ENCODE results near the gene ODF2L. TPM values are rescaled to one million over a fixed set of nuclear protein-coding genes. Genes with fewer than 3 reads are reported as not detected.

Gene ODF2L
- total RNA-seq, 1 donor = 44.5 TPM

- no peak for DNase-seq (ENCODE audit: low read depth)
- TF ChIP-seq, protein P1, sequence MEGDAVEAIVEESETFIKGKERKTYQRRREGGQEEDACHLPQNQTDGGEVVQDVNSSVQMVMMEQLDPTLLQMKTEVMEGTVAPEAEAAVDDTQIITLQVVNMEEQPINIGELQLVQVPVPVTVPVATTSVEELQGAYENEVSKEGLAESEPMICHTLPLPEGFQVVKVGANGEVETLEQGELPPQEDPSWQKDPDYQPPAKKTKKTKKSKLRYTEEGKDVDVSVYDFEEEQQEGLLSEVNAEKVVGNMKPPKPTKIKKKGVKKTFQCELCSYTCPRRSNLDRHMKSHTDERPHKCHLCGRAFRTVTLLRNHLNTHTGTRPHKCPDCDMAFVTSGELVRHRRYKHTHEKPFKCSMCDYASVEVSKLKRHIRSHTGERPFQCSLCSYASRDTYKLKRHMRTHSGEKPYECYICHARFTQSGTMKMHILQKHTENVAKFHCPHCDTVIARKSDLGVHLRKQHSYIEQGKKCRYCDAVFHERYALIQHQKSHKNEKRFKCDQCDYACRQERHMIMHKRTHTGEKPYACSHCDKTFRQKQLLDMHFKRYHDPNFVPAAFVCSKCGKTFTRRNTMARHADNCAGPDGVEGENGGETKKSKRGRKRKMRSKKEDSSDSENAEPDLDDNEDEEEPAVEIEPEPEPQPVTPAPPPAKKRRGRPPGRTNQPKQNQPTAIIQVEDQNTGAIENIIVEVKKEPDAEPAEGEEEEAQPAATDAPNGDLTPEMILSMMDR (IDR thresholded peaks at IDR 0.05; ENCODE audit: insufficient read depth, low read depth, low read length) = no peak
- no peak overlapping the region for H3K4me3 ChIP-seq (ENCODE audit: low read depth, low read length)
These were observed 6.8 kb downstream of the ODF2L start for GRCh38 chr1:86389307-86389706.

DNA sequence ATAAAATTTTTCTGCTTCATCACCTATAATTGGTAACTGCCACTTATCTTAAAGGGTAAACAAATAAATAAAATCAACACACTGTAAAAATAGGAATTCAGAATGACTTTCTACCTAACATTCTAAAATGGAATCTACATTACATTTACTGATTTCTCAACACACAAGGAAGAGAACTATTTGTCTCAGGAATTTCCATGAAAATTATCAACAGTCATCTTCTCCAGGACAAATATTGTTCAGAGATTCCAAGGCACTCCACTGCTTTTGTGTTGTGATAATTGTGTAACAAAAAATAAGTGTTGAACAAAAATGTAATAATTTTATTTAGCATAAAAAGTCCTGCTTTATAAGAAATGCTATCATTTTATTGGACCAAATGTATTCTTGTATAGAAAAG lies 7.3 kb downstream of the ODF2L start:
- TF ChIP-seq, protein P1 (IDR thresholded peaks at IDR 0.05; ENCODE audit: insufficient read depth, low read depth, low read length) = no peak
- DNase-seq (ENCODE audit: low read depth) = no peak
- H3K4me3 ChIP-seq (ENCODE audit: low read depth, low read length) = no peak overlapping the region

DNA sequence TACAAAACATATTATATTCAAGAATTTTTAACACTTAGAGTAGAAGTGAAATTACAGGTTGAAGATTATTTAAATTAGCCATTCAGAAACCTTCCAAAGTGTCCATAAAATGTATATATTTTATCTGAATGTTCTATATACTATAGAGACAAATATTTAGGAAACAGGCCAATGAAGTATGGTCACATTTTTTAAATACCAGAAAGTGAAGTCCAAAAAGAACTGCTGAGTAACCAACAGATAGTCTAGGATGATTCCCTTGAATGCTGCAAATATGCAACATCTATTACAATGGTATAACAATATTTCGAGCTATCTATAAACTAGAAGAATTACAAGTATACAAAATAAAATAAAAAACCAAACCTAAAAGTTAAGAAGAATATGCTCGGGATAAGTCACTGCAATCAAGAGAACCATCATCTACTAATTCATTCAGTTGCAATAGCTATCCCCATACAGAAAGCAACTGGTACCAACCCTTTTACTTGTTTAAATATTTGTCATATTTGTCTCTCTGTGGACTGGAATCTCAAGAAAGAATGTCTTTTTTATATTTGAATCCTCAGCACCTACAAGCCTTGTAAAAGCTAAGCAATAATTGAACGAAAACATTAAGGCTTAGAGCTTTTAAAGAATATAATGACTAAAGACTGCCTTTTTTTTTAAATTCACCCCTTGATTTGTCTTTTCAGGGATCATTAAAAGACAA lies 8.1 kb downstream of the ODF2L start:
- TF ChIP-seq, protein P1 (IDR thresholded peaks at IDR 0.05; ENCODE audit: insufficient read depth, low read depth, low read length) = no peak
- no peak for DNase-seq (ENCODE audit: low read depth)
- no peak overlapping the region for H3K4me3 ChIP-seq (ENCODE audit: low read depth, low read length)

- H3K4me3 ChIP-seq (ENCODE audit: low read depth, low read length) = no peak overlapping the region
These were observed 13.2 kb downstream of the ODF2L start for GRCh38 chr1:86382878-86383277.

GRCh38 chr1:86381223-86381622 lies 14.9 kb downstream of the ODF2L start:
- no peak for DNase-seq (ENCODE audit: low read depth)
- no peak overlapping the region for H3K4me3 ChIP-seq (ENCODE audit: low read depth, low read length)
- TF ChIP-seq, protein P1 (IDR thresholded peaks at IDR 0.05; ENCODE audit: insufficient read depth, low read depth, low read length) = no peak

More at GRCh38 chr1:86382878-86383277, 13.2 kb downstream of the ODF2L start:
- peak; percentile 33 for DNase-seq (ENCODE audit: low read depth)
- TF ChIP-seq, protein P1 (IDR thresholded peaks at IDR 0.05; ENCODE audit: insufficient read depth, low read depth, low read length) = no peak

- H3K4me3 ChIP-seq (ENCODE audit: low read depth, low read length) = no peak overlapping the region
- TF ChIP-seq, protein P1 (IDR thresholded peaks at IDR 0.05; ENCODE audit: insufficient read depth, low read depth, low read length) = peak; percentile 72
- DNase-seq (ENCODE audit: low read depth) = peak; percentile 83
These were observed 15.8 kb downstream of the ODF2L start for GRCh38 chr1:86380257-86380861.

All from fibroblast of villous mesenchyme (primary cell).